HepG2 (cell line): Measurements from ENCODE around the gene KDM3B. TPM values are rescaled to one million over a fixed set of nuclear protein-coding genes. Genes with fewer than 3 reads are reported as not detected.

Experiments
- ARNTL ChIP-seq: sonication (generic); formaldehyde crosslinking; IDR thresholded peaks from 2 replicates; pipeline ENCODE4 v1.4.0; 2020; ENCODE audit warnings: mild to moderate bottlenecking, missing genetic modification reagents
- ETV5 ChIP-seq: IDR thresholded peaks from 2 replicates; pipeline ENCODE4 v1.6.1; 2018; ENCODE audit warnings: missing biosample characterization, missing genetic modification reagents, inconsistent platforms, borderline replicate concordance
- KDM2A ChIP-seq: sonication (generic); formaldehyde crosslinking; IDR thresholded peaks from 2 replicates; pipeline ENCODE4 v1.4.0; 2020; ENCODE audit warnings: low read depth, missing genetic modification reagents, borderline replicate concordance
- MED1 ChIP-seq: sonication (generic); formaldehyde crosslinking; IDR thresholded peaks from 2 replicates; pipeline ENCODE4 v1.4.0; 2020; ENCODE audit warnings: missing genetic modification reagents
- MXD4 ChIP-seq: IDR thresholded peaks from 2 replicates; pipeline ENCODE4 v1.6.1; 2016; ENCODE audit warnings: mild to moderate bottlenecking, missing biosample characterization, missing genetic modification reagents
- NRL ChIP-seq: sonication (generic); formaldehyde crosslinking; IDR thresholded peaks from 2 replicates; pipeline ENCODE4 v1.5.0; 2020; ENCODE audit warnings: missing genetic modification reagents, mild to moderate bottlenecking, moderate library complexity, borderline replicate concordance
- SIN3A ChIP-seq: IDR thresholded peaks from 2 replicates; pipeline ENCODE4 v1.6.1; 2011; ENCODE audit warnings: low read depth, mild to moderate bottlenecking, control low read depth, low read length, borderline replicate concordance
- TRAFD1 ChIP-seq: sonication (generic); formaldehyde crosslinking; IDR thresholded peaks from 2 replicates; pipeline ENCODE4 v1.5.1; 2020; ENCODE audit warnings: missing genetic modification reagents, mild to moderate bottlenecking, borderline replicate concordance
- YEATS4 ChIP-seq: sonication (generic); formaldehyde crosslinking; IDR thresholded peaks from 2 replicates; pipeline ENCODE4 v1.4.0; 2020; ENCODE audit warnings: missing genetic modification reagents, borderline replicate concordance
- ZEB1 ChIP-seq: IDR thresholded peaks from 2 replicates; pipeline ENCODE4 v1.6.1; 2012; ENCODE audit warnings: mild to moderate bottlenecking, low read depth, inconsistent platforms; ENCODE audit not compliant: insufficient replicate concordance
- ZMAT5 ChIP-seq: sonication (generic); formaldehyde crosslinking; IDR thresholded peaks from 2 replicates; pipeline ENCODE4 v1.5.0; 2020; ENCODE audit warnings: mild to moderate bottlenecking, low read depth, missing genetic modification reagents, borderline replicate concordance
- ZMYM4 ChIP-seq: sonication (generic); formaldehyde crosslinking; IDR thresholded peaks from 2 replicates; pipeline ENCODE4 v1.8.1; 2023; ENCODE audit warnings: mild to moderate bottlenecking, missing genetic modification reagents
- ZNF367 ChIP-seq: sonication (generic); formaldehyde crosslinking; IDR thresholded peaks from 2 replicates; pipeline ENCODE4 v1.4.0; 2020; ENCODE audit warnings: missing genetic modification reagents, borderline replicate concordance
- ZNF468 ChIP-seq: sonication (generic); formaldehyde crosslinking; IDR thresholded peaks from 2 replicates; pipeline ENCODE4 v1.8.0; 2022; ENCODE audit warnings: mild to moderate bottlenecking, moderate library complexity, missing genetic modification reagents
- ZNF503 ChIP-seq: sonication (generic); formaldehyde crosslinking; IDR thresholded peaks from 2 replicates; pipeline ENCODE4 v1.4.0; 2020; ENCODE audit warnings: missing genetic modification reagents
- ZNF513 ChIP-seq: sonication (generic); formaldehyde crosslinking; conservative IDR thresholded peaks from 2 replicates; pipeline ENCODE4 v1.5.0; 2020; ENCODE audit warnings: missing genetic modification reagents
- ZNF563 ChIP-seq: sonication (generic); formaldehyde crosslinking; IDR thresholded peaks from 2 replicates; pipeline ENCODE4 v1.8.0; 2022; ENCODE audit warnings: mild to moderate bottlenecking, moderate library complexity, missing genetic modification reagents
- ZSCAN20 ChIP-seq: sonication (generic); formaldehyde crosslinking; IDR thresholded peaks from 2 replicates; pipeline ENCODE4 v1.4.0; 2020; ENCODE audit warnings: missing genetic modification reagents, mild to moderate bottlenecking, borderline replicate concordance
- polyA plus RNA-seq, 8 experiments: library from polyadenylated mRNA; depleted of rRNA in 3 of 8; stranded (reverse) in 7 of 8; unstranded in 1 of 8; fragments of >200 nt; fragmentation: Illumina TruSeq in 4 of 8; extraction: Trizol in 4 of 8; gene quantifications; 2 replicates each; pipeline versions ENCODE4 v1.2.1 to v1.2.3, GENCODE V29; 2011 to 2016; ENCODE audit warnings: low read depth in 4 of 8, missing spikeins in 1 of 8, mixed read lengths in 1 of 8; ENCODE audit not compliant: insufficient read depth in 1 of 8
- total RNA-seq, 5 experiments: library from RNA; depleted of rRNA; stranded (reverse); fragments of >200 nt; fragmentation: Illumina TruSeq; extraction: Trizol; gene quantifications; 2 replicates each; pipeline ENCODE4 v1.2.3, GENCODE V29; 2016; ENCODE audit warnings: low read depth in 1 of 5
- TF ChIP-seq, protein P1 (sequence below): sonication (generic); formaldehyde crosslinking; IDR thresholded peaks from 2 replicates; pipeline ENCODE4 v1.4.0; 2020; ENCODE audit warnings: missing genetic modification reagents, mild to moderate bottlenecking, borderline replicate concordance

KDM3B gene
- total and polyA plus RNA-seq, 2 of the 13 experiments (the other 11 are each of a cell fraction or from before 2014, with no cell fraction given): 19.7 to 34.3 TPM

DNA sequence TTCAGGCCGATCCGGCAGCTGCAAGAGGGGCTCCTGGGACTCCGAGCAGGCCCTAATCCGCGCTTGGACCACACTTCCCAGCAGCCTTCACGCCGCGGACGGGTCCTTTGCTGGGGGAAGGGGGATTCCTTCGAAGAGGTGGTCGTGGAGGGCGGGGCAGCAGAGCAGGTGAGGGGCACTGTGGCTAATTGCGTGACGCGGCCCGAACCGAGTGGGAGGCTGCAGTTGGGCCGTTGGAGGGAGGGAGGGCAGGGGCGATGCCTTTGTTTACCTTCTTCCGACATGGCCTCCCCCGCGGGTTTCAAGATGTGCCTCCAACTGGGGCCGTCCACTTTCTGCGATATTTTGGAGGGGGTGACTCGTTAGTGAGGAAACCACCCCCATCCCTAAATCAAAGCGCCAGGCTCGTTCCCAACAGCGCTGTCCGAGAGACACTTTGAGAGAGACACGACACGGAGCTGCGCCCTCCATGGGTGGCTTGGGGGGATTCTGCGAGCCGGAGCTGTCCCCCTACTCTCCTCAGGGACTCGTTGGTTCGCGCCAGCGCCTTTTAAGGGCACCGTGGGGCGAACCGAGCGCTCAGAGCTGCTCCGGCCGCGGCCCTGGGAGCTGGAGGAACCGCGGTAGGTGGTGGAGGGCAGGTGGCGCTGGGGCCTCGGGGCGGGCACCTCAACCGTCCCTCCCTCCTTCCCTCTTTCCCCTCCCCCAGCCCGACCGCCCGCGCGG is 14.6 kb upstream of the KDM3B start, which contains the start of gene FAM53C (continued):
- peak; percentile 66; the same call in 1 of the 2 replicates for TF ChIP-seq TRAFD1 (CRISPR knock-in tag)
- TF ChIP-seq ZMAT5 (CRISPR knock-in tag): no peak
- peak; percentile 80 for TF ChIP-seq MED1
- TF ChIP-seq ZNF503 (CRISPR knock-in tag): no peak
- peak; percentile 69; the same call in 1 of the 2 replicates for TF ChIP-seq KDM2A (CRISPR knock-in tag)
- peak; percentile 69 for TF ChIP-seq ZMYM4 (CRISPR knock-in tag)
- 0 out of 2 replicates have a peak, but pooled peaks have one; percentile 63 for TF ChIP-seq ZNF513 (CRISPR knock-in tag)
- TF ChIP-seq MXD4 (CRISPR knock-in tag): peak; percentile 74
- TF ChIP-seq ZSCAN20 (CRISPR knock-in tag): no peak
- TF ChIP-seq ZNF367 (CRISPR knock-in tag): peak; percentile 79; the same call in 1 of the 2 replicates
- TF ChIP-seq ZNF468 (CRISPR knock-in tag): peak; percentile 19; the same call in 1 of the 2 replicates
- TF ChIP-seq SIN3A: peak; percentile 77; the same call in 1 of the 2 replicates
- TF ChIP-seq, protein P1, sequence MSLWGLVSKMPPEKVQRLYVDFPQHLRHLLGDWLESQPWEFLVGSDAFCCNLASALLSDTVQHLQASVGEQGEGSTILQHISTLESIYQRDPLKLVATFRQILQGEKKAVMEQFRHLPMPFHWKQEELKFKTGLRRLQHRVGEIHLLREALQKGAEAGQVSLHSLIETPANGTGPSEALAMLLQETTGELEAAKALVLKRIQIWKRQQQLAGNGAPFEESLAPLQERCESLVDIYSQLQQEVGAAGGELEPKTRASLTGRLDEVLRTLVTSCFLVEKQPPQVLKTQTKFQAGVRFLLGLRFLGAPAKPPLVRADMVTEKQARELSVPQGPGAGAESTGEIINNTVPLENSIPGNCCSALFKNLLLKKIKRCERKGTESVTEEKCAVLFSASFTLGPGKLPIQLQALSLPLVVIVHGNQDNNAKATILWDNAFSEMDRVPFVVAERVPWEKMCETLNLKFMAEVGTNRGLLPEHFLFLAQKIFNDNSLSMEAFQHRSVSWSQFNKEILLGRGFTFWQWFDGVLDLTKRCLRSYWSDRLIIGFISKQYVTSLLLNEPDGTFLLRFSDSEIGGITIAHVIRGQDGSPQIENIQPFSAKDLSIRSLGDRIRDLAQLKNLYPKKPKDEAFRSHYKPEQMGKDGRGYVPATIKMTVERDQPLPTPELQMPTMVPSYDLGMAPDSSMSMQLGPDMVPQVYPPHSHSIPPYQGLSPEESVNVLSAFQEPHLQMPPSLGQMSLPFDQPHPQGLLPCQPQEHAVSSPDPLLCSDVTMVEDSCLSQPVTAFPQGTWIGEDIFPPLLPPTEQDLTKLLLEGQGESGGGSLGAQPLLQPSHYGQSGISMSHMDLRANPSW (CRISPR knock-in tag): no peak; the same call in 1 of the 2 replicates
- TF ChIP-seq ZNF563 (CRISPR knock-in tag): no peak; the same call in none of the 2 replicates
- TF ChIP-seq YEATS4 (CRISPR knock-in tag): peak; percentile 85
- no peak; the same call in 1 of the 2 replicates for TF ChIP-seq ETV5 (CRISPR knock-in tag)
- TF ChIP-seq ZEB1: no peak
- TF ChIP-seq NRL: peak; percentile 54
- TF ChIP-seq ARNTL (CRISPR knock-in tag): peak; percentile 72; the same call in 1 of the 2 replicates
